Stimulated activated CD4-positive, alpha-beta T cell treated with anti-CD3 and anti-CD28 coated beads, Interleukin-12 subunit alpha, Interleukin-12 subunit beta, amount 100 ng/mL, for 24 hours (primary cell): ENCODE measurements around the gene ELN.

Source experiments
- DNase-seq, 2 experiments: peaks; one replicate each; pipeline ENCODE4 v3.0.0-alpha.2; 2020; ENCODE audit warnings: low read depth in 2 of 2

ELN gene

DNA sequence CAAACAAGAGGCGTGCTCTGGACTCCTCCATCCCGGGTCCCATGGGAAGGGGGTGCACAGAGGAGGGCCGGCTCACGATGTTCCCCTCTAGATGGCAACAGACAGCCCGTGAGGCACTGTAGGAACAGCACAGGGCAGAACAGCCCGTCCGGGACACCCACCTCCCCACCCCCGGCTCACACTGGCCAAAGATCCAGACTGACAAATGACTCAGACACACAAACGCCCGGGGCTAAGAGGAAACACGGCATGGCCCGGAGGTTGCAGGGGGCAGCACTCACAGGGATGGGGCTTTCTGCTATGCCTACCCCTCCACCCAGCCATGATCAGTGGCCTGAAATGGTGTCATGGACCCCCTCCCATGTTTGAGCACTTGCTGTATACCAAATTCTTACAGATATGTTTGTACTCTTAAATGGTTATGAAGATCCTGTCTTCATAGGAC lies 4.9 kb upstream of the ELN start:
- DNase-seq: no peak

- DNase-seq: no peak
These were observed 4.2 kb upstream of the ELN start for GRCh38 chr7:74023786-74024185.

DNA sequence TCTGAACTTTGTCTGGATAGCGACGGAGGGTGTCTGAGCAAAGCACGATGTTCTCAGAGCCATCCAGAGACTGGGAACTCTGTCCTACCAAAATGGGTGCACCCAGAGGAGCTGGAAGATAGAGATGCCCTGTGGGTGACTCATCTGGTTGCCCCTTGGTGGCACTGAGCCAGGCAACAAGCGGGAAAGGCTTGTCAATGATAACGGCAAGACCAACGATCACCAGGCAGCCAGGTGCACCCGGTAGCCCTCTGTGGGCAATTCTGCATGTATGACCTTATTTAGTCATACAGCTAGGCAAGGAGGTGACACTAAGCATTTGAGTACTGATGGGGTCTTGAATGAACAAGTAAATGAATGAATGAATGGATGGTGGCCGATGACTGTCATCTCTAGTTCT lies 2.8 kb upstream of the ELN start:
- no peak for DNase-seq

DNA sequence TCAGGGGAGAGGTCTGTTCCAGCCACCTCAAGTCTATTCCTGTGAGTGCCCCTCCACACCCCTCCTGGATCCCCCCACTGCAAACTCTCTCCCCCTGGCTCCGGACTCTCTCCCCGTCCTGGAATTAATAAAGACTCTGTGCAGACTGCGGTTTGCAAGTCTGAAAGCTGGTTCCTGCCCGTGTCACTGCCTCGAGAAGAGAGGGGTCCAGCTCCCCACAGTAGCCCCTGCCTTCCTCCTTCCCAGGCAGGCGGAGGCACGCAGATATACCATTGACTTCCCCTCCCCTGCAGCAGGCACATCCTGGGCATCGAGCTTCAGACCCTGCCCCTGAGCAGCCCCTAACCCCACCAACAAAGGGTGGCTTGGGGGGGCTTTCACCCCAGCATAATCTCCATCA lies 2.2 kb upstream of the ELN start:
- DNase-seq: no peak

DNA sequence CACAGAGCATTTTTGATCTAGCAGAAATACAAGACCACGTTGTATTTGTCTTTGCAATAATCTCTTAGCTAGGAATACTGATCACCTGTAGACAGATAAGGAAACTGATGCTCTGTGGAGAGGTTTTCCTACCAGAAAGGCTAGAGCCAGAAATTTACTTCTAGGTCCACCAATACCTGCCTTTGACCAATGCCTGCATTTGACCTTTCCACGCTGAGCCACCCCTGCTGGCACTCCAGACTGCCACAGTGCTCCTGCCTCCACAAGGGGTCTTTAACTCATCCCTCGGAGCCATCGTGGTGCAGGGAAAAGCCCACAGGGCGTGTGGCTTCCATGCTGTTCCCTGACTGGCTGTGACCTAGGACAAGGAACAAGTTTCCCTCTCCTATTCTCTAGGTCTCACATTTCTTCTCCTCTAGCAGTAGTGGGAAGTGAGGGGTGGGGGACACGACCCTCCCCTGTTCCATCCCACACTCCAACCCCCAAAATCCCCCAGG lies 1.5 kb upstream of the ELN start:
- DNase-seq: no peak

DNA sequence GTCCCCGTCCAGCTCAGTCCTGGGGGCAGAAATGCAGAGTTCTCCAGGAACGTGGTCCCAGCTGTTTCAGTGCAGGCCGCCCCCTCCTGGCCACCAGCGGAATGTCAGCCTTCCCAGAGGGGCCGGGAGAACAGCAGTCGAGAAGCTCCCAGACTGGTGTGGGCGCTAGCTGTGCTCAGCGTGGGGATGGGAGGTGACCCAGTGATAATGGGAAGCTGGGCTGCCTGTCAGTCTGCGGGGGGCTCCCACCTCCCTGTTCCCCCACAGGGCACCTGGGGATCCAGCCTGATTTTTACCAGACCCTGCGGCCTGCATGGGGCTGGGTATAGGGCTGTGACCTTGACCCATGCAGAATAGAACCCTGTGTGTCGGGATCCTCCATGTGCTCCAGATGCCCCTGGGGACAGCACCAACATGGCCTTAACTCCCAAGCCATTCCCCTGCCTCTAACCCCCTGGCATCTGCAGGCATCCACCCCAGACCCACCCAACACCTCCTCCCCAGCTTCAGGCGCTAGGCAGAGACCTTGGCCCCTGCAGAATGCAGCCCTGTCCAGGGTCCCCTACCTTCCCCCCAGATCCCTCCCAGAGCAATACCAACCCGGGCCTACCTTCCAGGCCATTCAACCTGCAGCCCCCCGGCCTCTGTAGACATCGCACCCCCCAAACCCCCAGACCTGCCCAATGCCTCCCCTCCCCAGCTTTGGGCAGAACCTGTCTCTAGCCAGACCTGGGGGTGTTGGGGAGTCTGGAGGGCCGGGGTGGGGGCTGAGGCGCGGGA lies 880 bp upstream of the ELN start:
- peak; percentile 40 to 57 for DNase-seq

DNA sequence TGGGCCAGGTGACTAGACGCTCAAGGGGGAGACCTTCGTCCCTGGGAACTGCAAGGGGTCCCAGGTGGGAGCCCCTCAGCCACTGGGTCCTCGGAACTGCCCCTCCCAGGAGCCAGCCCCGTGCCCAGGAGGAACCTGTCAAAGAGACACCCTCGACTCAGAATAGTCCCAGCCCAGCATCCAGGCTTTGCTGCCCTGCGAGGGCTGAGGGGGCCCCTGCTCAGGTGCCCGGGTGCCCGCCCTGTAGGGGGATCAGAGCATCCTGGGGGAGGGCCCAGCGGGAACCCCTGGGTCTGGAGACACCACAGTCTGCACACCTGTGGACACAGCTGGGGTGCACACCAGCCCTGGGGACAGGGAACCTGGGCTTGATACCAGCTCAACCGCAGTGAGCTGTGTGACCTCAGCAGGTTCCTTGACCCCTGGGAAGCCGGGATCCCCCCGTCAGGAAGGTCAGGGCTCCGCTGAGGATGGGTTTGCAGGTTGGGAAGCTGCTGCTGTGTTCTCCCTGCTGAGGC lies 407 bp downstream of the ELN start:
- no peak for DNase-seq

GRCh38 chr7:74029089-74029785 lies 1.3 kb downstream of the ELN start:
- no peak for DNase-seq

GRCh38 chr7:74029991-74030415 lies 2.0 kb downstream of the ELN start:
- no peak for DNase-seq

- DNase-seq: no peak
These were observed 2.9 kb downstream of the ELN start for GRCh38 chr7:74030861-74031260.

DNA sequence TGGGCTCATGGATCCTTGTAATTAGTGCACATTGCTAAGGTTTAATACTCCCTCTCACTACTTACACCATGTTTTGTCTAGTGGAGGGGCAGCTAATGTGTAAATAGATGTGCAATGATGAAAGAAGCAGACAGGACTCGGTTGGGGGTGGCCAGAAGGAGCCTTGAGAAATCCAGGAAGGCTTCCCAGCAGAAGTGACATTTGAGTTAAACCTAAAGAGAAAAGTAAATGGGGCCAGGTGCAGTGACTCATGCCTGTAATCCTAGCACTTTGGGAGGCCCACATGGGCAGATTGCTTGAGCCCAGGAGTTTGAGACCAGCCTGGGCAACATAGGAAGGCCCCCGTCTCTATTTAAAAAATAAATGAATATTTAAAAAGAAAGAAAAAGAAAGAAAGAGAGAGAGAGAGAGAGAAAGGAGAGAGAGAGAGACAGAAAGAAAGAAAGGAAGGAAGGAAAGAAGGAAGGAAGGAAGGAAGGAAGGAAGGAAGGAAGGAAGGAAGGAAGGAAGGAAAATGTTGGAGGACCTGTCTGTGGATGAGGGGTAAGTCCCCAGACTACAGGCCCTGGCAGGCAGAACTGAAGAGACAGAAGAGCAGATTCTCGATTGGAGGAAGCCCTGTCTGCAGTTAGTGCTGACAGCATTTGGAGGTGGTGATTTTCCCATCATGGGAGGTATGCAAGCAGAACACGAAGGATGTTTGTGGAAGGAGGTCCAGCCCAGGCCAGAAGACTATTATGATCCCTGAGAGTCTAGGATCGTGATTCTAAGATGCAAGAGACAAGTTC lies 3.6 kb downstream of the ELN start:
- DNase-seq: no peak

GRCh38 chr7:74032191-74032490 lies 4.2 kb downstream of the ELN start:
- no peak for DNase-seq

DNA sequence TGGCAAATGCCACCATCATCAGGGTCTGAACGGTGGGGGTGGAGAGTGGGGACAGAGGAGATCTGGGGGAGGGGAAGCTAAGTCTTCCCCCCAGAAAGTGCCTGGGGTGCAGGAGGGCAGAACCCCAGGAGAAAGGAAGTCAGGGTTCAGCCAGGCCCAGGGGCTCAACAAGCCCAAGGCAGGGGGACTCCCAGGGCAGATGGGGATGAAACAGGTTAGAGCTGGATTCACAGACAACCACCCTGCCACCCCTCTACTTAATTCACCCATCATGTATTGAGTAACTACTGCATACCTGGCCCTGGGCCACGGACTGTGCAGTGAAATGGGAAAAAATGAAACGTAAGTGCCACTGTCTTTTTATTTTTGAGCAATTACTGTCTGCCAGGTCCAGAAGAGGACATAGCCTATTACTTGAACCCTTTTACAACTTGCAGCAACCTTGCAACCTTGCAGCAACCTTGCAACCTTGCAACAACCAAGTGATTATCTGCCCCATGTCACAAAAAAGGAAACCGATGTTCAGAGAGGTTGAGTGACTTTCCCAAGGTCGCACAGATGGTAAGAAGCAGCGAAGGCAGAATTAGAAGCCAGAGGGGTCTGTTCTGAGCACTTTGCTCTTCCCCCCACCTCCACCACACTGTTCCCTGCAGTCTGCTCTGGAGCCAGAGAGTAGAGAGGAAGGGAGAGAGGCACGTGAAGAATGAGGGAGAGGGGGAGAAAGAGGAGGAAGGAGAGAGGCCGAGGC lies 4.8 kb downstream of the ELN start:
- no peak for DNase-seq

DNA sequence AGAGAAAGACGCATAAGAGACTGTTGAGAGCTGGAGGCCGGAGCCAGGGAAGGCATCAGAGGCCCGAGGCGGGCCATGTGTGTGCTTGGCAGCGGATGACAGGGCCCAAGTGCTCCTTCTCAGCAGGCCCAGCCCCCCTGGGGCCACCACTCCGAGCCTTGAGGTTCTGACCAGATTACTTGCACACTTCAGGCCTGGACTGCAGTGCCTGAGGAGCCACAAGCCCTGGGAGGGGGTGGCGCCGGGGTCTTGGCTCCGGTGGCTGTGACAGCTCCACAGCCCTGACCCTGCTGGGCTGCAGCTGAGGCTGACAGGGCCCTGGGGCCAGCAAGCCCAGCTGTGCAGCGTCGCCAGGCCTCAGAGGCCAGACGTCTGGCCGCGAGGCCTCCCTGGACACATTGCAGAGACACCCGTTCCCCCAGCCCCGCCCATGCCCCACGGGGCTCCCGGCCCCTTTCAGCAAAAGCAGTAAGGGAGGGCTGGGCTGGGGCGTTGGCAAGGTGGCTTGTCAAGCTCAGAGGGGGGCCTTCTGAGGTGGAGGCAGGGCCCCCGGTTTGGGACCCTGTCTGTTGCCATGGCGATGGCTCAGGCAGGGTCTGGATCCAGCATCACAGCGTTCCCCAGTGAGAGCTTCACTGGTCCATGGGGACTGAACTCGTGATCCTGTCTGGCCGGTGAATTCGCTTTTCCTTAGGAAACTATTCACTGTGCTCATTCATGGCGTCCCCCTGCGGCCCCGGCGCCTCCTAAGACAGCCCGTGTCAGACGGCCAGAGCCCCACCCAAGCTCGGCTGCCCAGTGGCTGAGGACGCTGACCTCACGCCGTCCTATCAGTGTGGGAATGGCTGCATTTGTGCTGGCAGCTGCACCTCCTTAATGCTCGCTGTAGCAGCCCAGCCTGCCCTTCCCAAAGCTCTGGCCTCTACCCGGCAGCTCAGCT lies 5.7 kb downstream of the ELN start:
- DNase-seq: no peak

- DNase-seq: no peak
These were observed 9.6 kb downstream of the ELN start for GRCh38 chr7:74037609-74038008.

DNA sequence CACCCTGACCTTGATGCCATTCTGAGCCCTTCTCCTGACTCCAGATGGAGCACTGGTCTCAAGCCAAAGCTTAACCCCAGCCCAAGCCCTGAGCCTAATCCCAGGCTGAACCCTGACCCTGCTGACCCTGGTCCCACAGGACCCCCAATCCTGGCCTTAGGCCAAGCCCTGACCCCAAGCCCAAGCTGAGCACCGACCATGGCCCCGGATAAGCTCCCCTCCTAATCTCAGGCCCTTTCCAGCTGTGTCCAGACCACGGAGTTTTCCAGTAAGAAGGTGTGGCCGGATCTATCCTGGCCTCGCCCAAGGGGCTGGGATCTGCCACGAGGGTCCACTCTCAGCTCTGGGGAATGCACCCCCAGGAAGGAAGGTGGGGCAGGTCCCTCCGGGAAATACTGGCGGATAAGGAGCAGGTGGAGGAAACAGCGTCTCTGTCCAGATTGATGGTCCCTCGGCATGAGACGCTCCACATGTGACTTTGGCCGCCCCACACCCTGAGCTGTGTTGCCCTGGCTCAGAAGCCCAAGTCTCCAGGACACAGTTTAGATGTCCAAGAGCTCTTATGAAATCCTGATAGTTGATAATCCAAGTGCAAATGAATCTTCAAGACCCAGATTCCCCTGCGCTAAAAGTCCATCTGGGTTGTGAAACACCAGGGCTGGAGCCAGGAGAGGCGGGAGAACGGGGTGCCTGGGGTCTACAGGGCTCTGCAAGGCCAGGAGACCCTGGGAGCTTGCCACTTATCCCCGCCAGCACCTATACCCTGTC lies 10.4 kb downstream of the ELN start:
- DNase-seq: no peak

- no peak for DNase-seq
These were observed 11.4 kb downstream of the ELN start for GRCh38 chr7:74039337-74039736.

- no peak for DNase-seq
These were observed 12.3 kb downstream of the ELN start for GRCh38 chr7:74040101-74040790.
